T47D (cell line): Measurements from ENCODE around the gene ATP1A3.

Experiments used
- DNase-seq, 2 experiments: peaks; one replicate each; pipeline versions ENCODE4 v3.0.0 to v3.0.0-alpha.2; 2011 to 2012; ENCODE audit warnings: low read depth in 1 of 2, low spot score in 1 of 2
- JUND ChIP-seq: IDR thresholded peaks from 2 replicates; pipeline ENCODE4 v1.6.1; 2012; ENCODE audit warnings: low read depth
- in situ Hi-C: cut with HindIII; loops from 2 replicates; pipeline ENCODE4 v1.10.0; 2016; ENCODE audit warnings: low sequenced_read_pairs, low pct_unique_long_range_greater_than_20kb

ATP1A3 gene

GRCh38 chr19:41925208-41926003 is 68.6 kb downstream of the ATP1A3 start:
- in situ Hi-C loops: no loop called here
- no peak for DNase-seq
- TF ChIP-seq JUND: no peak

DNA sequence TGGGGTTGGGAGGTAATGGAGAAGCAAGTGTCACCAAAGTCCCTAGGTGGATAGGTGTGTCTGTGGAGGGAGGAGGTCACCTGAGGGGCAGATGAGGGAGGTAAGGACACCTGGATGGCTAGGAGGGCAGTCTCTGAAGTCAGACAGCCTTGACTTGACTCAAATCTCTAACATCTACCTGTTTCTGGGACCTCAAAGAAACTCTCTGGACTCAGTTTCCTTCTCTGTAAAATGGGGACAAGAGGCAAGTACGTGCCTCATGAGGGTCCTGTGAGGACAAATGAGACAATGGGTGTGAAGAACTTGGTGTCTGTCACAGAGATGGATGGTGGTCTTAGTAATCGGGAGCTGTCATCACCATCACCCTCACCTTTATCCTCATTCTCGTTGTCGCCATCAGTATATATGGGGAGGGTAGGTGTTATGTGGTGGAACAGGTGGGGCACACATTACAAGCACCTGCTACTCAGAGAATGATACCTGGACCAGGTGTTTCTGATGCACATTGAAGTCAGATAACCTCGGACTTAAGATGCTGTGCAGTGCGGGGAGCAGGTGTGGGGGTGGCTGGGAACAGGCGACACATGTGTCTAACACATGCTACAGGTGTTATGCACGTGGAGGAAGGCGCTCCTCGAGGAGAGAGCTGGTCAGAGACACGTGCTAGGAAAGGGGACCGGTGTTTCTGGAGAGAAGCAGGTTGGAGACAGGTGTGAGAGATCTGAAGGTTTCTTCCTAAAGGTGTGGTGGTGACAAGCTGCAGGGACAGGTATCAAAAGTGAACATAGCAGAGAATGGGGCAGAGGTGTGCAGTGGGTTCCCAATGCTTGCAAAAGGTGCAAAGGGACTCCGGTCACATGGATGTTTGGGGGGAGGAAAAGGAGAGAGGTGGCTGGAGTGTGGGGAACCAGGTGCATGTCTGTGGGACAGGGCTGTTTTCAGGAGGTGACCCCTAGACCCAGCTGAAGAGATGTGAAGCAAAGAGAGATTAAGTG is 69.6 kb downstream of the ATP1A3 start:
- no peak for TF ChIP-seq JUND
- in situ Hi-C loops: no loop called here
- DNase-seq: no peak

GRCh38 chr19:41923045-41923788 is 70.8 kb downstream of the ATP1A3 start:
- TF ChIP-seq JUND: no peak
- in situ Hi-C loops: no loop called here
- DNase-seq: no peak

DNA sequence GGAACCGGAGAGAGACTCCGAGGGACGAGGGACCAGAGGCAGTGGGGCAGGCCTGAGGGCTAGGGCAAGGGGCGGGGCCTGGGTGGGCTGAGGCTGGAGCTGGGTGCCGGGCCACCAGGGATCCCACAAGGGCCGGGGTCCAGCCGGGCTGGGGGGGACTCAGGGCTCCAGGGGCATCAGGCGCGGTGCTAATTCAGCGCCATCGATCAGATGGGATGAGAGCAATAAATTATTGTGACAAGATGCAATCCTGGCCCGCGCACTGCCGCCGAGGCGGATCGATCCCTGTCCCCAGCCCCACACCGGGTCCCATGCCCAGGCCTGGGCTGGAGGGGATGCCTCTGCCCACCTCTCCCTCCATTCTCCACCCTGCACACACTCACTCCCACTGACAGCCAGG is 71.4 kb downstream of the ATP1A3 start:
- DNase-seq: no peak
- TF ChIP-seq JUND: no peak
- in situ Hi-C loops: no loop called here

DNA sequence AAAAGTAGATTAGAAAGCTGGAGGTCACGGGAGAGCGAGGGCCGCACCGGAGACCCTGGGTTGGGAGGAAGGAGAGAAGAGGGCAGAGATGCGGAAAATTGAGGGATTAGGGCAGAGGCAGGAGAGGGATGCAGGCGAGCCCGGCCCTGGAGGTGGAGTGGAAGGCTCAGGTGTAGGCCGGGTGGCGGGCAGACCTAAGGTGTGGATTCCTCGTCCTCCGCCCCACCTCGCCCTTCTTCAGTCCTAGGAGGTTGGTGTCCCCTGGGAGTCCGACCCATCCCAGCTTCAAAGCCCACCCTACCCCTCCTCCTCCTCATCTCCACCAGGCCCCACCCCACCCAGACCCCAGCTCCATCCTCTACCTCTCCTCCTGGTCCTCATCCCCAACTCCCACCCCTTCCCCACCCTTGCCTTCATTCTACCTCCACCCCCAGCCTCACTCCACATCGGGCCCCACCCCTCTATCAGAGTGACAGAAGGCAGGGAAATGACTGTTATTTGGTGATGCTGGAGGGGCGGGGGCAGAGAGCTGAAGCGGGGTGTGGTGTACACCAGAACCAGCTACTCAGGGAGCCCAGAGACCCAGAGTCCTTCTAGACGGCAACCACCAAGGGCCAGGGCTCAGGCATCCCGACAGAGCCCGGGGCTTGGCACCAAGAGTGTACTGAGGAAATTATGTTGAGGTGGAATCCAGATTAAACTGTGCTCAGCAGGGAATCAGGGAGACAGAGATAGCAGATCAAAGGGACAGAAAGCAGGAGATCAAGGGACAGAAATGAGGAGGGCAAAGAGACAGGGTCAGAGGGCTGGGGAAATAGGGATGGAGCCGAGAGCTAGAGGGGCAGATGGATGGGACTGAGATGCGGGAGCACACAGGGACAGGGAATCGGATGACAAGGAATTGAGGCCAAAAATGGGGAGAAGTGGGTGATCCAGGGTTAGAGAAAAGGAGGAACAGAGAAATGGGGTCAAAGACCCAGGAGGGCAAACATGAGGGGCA is 72.2 kb downstream of the ATP1A3 start:
- DNase-seq: no peak
- no peak for TF ChIP-seq JUND
- in situ Hi-C loops: no loop called here

GRCh38 chr19:41920882-41921576 is 73.0 kb downstream of the ATP1A3 start:
- in situ Hi-C loops: no loop called here
- no peak for TF ChIP-seq JUND
- DNase-seq: no peak

DNA sequence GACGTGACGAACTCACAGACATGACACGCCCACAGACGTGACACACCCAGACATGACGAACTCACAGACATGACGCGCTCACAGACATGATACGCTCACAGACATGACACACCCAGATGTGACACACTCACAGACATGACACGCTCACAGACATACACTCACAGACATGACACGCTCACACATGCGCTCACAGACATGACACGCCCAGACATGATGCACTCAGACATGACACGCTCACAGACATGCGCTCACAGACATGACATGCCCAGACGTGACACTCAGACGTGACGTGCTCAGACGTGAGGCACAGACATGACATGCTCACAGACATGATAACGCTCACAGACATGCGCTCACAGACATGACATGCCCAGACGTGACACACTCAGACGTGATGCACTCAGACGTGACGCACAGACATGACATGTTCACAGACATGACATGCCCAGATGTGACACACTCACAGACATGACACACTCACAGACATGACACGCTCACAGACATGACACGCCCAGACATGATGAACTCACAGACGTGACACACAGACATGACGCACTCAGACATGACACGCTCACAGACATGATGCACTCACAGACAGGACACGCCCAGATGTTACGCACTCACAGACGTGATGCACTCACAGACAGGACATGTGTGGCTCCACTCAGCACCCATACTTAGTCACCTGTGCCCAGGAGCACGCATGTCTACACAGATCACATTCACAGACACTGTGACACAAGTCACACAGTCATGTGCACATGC is 73.9 kb downstream of the ATP1A3 start:
- no peak for TF ChIP-seq JUND
- no peak for DNase-seq
- in situ Hi-C loops: no loop called here

- in situ Hi-C loops: no loop called here
These were observed 75.3 kb downstream of the ATP1A3 start for GRCh38 chr19:41918653-41919244.

DNA sequence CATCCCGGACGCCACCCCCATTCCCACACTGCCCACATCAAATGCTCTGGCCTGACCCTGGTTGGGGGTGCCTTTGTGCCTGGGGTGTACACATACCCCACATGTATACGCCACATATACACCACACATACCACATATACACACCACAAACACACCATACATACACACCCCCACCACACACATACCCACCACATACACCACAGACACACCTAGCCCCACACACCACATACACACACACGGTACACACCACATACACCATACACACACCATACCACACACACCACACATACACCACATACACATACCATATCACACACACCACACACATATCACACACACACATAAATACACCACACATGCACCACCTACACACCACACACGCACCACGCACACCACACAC is 75.9 kb downstream of the ATP1A3 start:
- no peak for TF ChIP-seq JUND
- DNase-seq: no peak
- in situ Hi-C loops: no loop called here

More at GRCh38 chr19:41918653-41919244, 75.3 kb downstream of the ATP1A3 start:
- no peak for DNase-seq
- no peak for TF ChIP-seq JUND

GRCh38 chr19:41917676-41918075 is 76.4 kb downstream of the ATP1A3 start:
- no peak for DNase-seq
- no peak for TF ChIP-seq JUND
- in situ Hi-C loops: no loop called here
